B cell (primary cell): Measurements from ENCODE around the gene C19orf44.

Experiments used
- CTCF ChIP-seq: fragments of 200-600 bp; IDR thresholded peaks from one replicate; pipeline ENCODE4 v1.8.0; 2022; ENCODE audit warnings: antibody characterized with exemption, mild to moderate bottlenecking
- EZH2 ChIP-seq: IDR thresholded peaks from 2 replicates; pipeline ENCODE4 v1.6.1; 2012; ENCODE audit warnings: borderline replicate concordance, low read depth, mild to moderate bottlenecking, moderate library complexity, low read length; ENCODE audit not compliant: insufficient read depth, poor library complexity, severe bottlenecking

- TF ChIP-seq EZH2 = no peak
- TF ChIP-seq CTCF = no peak
These were observed 41.8 kb upstream of the C19orf44 start for GRCh38 chr19:16454351-16454918.
